OCI-M2 (cell line): Measurements from ENCODE around the gene OR1I1.
"Not testable (repeated sequence)": the region's sequence is repeated elsewhere in the genome, so short reads cannot be mapped to it uniquely, and the experiment has no call there.

Experiments
- DNase-seq: peaks from one replicate; lab custom pipeline; 2025; ENCODE audit not compliant: unreplicated experiment; lab: John Stamatoyannopoulos, UW

OR1I1 gene

GRCh38 chr19:15097980-15098379, 16.0 kb downstream of the OR1I1 start:
- not testable (repeated sequence) for DNase-seq

- no peak for DNase-seq
Measured at GRCh38 chr19:15098460-15098859, 16.4 kb downstream of the OR1I1 start.

DNA sequence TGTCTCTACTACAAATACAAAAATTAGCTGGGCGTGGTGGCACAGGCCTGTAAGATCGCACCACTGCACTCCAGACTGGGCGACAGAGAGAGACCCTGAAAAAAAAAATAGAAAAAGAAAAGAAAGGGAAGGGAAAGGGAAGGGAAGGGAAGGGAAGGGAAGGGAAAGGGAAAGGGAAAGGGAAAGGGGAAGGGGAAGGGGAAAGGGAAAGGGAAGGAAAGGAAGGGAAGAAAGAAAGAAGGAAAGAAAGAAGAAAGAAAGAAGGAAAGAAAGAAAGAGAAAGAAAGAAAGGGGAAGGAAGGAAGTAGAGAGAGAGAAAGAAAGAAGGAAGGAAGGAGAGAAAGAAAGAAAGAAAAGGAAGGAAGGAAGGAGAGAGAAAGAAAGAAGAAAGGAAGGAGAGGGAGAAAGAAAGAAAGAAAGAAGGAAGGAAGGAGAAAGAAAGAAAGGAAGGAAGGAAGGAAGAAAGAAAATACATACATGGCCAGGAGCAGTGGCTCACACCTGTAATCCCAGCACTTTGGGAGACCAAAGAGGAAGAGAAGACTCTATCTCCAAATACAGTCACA, 17.1 kb downstream of the OR1I1 start:
- DNase-seq: no peak

DNA sequence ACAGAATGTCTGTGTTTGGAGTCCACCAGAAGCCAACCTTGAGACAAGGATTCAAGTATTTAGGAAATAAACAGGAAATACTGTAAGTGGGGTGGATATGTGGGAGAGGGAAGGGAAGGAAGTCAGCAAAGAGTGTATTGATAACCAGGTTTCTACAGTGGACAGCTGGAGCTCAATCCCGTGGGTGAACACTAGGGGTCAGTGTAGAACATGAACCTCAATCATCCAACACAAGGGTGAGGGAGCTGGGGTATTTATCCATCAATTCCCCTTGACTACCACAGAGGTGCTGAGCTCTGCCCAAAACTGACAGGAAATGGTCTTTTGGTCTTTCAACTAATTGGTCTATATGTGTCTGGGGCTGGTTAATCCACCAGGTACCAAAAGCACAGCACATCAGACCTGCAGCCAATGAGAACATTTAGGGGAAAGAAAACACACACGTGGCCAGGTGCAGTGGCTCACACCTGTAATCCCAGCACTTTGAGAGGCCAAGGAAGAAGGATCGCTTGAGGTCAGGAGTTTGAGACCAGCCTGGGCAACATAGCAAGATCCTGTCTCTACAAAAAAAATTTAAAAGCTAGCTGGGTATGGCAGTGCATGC, 19.6 kb downstream of the OR1I1 start:
- DNase-seq: peak; percentile 25

GRCh38 chr19:15104003-15104402, 22.0 kb downstream of the OR1I1 start:
- DNase-seq: no peak

DNA sequence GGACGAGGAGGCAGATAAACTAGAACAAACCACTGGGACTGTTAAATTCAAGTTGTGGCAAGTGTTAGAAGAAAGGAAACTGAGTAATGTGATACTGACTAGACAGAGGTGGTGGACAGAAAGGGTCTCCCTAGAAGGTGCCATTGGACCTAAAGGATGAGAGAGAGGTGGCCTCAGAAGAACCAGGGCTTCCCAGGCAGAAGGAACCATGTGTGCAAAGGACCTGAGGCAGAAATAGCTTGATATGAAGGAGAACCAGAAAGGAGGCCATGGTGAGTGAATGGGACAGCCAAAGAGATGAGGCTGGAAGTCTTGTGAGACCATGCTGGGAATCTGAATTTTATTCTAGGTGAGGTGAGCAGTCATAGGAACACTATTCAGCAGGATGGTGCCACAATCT, 22.4 kb downstream of the OR1I1 start:
- DNase-seq: no peak

GRCh38 chr19:15105044-15105443, 23.0 kb downstream of the OR1I1 start:
- DNase-seq: no peak

- DNase-seq: no peak
Measured at GRCh38 chr19:15107061-15108010, 25.3 kb downstream of the OR1I1 start, which contains the start of gene SYDE1. Gene SYDE1 (plus strand): TSS chr19:15107401. CDS start chr19:15107434, 33 bp downstream.

DNA sequence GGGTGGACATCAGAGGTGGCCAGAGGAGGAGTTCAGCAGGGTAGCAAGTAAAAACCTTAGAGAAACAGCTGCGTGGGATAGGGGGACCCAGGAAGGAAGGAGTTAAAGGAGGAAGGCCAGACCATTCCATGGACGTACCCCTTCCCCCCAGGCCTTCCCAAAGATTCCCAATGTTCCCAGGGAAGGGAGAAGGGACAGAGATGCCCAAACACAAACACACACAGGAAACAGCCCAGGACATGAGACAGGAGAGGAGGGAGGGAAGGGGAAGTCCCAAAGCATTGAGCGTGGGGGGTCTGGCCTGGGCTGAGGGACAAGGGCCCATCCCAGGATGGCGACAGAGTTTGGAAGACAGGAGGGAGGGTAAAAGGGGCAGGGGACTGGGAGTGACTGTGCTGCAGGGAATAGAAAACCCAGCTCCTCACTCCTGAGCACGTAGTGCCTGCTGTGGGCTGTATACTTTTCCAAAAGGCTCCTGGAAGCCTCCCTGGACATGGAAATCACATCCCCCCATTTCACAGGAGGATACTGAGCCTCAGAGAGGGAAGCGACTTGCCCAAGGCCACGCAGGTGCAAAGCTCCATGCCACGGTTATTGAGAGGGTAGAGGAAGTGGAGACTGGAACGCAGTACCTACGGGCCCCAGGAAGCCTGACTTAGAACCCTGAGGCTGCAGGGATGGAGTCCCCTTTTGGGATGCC, 26.3 kb downstream of the OR1I1 start:
- no peak for DNase-seq

DNA sequence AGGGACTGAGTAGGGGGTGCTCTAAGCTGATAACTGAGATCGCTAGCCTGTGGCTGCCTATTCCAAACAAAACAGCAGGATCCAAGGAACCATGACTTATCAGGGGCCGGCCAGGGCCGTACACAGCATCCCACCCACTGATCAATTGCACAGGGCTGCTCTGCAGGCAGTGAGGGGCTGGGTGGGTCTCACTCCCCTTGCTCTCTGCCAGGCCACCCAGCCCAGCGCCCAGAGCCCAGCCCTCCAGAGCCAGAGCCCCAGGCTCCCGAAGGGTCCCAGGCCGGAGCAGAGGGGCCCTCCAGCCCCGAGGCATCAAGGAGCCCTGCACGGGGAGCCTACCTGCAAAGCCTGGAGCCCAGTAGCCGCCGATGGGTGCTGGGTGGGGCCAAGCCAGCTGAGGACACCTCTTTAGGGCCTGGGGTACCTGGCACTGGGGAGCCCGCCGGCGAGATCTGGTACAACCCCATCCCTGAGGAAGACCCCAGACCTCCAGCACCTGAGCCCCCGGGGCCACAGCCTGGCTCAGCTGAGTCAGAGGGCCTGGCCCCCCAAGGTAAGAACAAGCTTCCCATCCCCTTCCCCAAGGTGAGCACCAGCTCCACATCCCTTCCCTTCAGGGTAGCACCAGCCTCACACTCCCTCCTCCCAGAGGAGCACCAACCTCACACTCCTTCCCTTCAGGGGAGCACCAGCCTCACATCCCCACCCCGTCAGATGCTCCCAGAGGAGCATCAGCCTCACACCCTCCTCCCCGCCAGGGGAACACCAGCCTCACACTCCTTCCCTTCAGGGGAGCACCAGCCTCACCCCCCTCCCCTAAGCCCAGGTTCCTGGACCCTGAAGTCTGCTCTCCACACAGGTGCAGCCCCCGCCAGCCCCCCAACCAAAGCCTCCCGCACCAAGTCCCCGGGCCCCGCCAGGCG, 27.1 kb downstream of the OR1I1 start:
- DNase-seq: no peak

DNA sequence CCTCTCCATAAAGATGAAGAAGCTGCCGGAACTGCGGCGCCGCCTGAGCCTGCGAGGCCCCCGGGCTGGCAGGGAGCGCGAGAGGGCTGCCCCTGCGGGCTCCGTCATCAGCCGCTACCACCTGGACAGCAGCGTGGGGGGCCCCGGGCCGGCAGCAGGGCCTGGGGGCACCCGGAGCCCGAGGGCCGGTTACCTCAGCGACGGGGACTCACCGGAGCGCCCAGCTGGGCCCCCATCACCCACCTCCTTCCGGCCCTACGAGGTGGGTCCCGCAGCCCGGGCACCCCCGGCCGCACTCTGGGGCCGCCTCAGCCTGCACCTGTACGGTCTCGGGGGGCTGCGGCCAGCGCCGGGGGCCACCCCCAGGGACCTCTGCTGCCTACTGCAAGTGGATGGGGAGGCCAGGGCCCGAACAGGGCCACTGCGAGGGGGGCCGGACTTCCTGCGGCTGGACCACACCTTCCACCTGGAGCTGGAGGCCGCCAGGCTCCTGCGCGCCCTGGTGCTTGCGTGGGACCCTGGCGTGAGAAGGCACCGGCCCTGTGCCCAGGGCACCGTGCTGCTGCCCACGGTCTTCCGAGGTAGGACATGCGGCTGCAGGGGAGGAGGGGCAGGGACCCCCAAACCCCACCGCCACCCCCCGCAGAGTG, 27.9 kb downstream of the OR1I1 start:
- no peak for DNase-seq

GRCh38 chr19:15110418-15110815, 28.4 kb downstream of the OR1I1 start:
- DNase-seq: no peak

DNA sequence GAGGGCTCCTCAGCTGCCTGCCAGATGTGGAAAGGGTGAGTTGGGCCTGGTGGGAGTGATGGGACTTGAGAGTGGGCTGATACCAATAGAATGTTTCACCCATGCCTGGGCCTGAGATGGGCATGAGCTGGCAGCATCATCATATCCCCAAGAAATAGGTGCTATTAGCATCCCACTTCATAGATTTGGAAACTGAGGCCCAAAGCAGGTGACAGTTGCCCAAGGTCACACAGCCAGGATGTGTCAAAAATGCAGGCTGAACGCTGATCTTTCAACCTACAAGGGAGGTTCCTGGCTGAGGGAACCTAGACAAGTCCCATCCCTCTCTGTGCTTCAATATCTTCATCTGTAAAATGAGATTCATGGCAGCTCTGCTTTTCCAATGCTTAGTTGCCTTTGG, 29.7 kb downstream of the OR1I1 start:
- no peak for DNase-seq

GRCh38 chr19:15112385-15112784, 30.4 kb downstream of the OR1I1 start:
- no peak for DNase-seq

- DNase-seq: no peak
Measured at GRCh38 chr19:15113245-15114152, 31.5 kb downstream of the OR1I1 start.

GRCh38 chr19:15114153-15114540, 32.1 kb downstream of the OR1I1 start:
- no peak for DNase-seq

DNA sequence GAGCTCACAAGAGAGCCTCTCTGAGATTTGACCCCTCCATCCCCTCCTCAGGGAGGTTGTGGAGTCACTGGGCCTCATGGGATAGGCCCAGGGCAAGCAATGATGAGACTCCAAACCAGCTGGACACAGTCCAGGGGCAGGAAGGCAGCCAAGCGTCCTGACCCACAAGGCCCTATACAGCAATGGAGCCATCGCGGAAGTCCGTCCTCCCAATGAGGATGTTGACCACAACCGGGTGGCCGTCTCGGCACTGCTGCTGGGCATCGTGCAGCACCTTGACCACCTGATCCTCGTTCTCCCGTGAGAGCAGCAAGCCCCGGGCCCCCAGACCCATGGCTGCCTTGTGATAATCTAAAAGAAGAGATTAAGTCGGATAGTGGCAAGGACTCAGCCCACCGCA, 33.1 kb downstream of the OR1I1 start:
- no peak for DNase-seq

DNA sequence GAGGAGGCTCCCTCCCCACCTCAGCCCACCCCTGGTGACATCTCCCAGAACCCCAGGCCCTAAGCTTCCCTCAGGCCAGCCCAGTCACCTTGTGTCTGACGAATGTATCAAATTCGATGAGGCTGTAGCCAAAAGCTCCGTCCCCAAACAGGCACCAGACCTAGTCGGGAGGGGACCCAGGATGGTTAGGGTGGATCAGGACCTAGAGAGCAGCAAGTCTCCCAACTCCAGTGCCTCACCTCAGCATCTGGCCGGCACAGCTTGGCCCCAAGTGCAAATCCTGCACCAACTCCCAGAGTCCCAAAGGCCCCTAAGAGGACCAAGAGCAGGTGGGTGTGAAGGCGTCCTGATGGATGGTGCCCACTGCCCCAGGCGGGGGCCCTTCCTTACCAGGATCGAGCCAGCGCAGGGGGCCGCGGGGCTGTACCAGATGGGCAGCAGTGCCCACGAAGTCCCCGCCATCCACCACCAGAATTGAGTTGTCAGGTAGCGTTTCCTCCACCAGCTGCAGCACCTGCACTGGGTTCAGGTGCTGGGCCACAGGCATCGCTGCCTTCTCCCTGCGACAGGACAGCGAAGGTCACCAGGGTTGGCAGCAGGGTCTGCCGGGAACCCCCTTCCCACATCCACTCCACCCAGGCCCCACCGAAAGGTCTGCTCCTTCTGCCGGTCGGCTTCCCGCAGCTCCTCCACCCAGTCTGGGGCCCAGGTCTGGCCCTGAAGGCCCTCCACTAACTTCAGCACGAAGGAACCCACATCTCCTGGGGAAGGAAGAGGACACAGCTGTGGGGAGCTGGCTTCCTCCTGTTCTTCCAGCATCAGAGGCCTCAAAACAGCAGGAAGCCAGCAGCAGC, 34.0 kb downstream of the OR1I1 start:
- DNase-seq: no peak
